HCT116 (cell line): ENCODE data around the gene RBFOX2.

Experiments
- CBX3 ChIP-seq: IDR thresholded peaks from 2 replicates; pipeline ENCODE4 v1.6.1; 2012; ENCODE audit warnings: low read depth
- CTCF ChIP-seq, 3 experiments: fragments of 200-600 bp in 1 of 3; sonication (generic) in 1 of 3; IDR thresholded peaks in 2 of 3; conservative IDR thresholded peaks in 1 of 3; 2 replicates each; pipeline ENCODE4 v1.5.1; 2012 to 2017; ENCODE audit warnings: low read depth in 2 of 3, low read length in 2 of 3, antibody characterized with exemption in 1 of 3, borderline replicate concordance in 1 of 3, control low read depth in 1 of 3, mild to moderate bottlenecking in 1 of 3, mixed read lengths in 1 of 3, mixed run types in 1 of 3, moderate library complexity in 1 of 3; ENCODE audit not compliant: insufficient read depth in 1 of 3
- EGR1 ChIP-seq: IDR thresholded peaks from 2 replicates; pipeline ENCODE4 v1.6.1; 2012; ENCODE audit warnings: low read depth
- EZH2 ChIP-seq: fragments of 200-600 bp; sonication (generic); IDR thresholded peaks from 2 replicates; pipeline ENCODE4 v1.6.1; 2017; ENCODE audit warnings: antibody characterized with exemption, mixed run types
- EZH2phosphoT487 ChIP-seq: fragments of 200-600 bp; IDR thresholded peaks from 2 replicates; pipeline ENCODE4 v1.6.1; 2018; ENCODE audit warnings: antibody characterized with exemption, borderline replicate concordance
- FOSL1 ChIP-seq: IDR thresholded peaks from 2 replicates; pipeline ENCODE4 v1.6.1; 2012; ENCODE audit warnings: low read depth
- JUND ChIP-seq: IDR thresholded peaks from 2 replicates; pipeline ENCODE4 v1.6.1; 2012
- POLR2A ChIP-seq: IDR thresholded peaks from 2 replicates; pipeline ENCODE4 v1.7.0; 2011; ENCODE audit warnings: borderline replicate concordance; ENCODE audit not compliant: insufficient read depth, insufficient read length; ENCODE audit errors: extremely low read depth
- POLR2AphosphoS5 ChIP-seq: IDR thresholded peaks from 2 replicates; pipeline ENCODE4 v1.6.1; 2011; ENCODE audit warnings: mild to moderate bottlenecking, low read depth, low read length, moderate library complexity
- REST ChIP-seq: IDR thresholded peaks from 2 replicates; pipeline ENCODE4 v1.6.1; 2012; ENCODE audit warnings: low read depth
- SIN3A ChIP-seq: IDR thresholded peaks from 2 replicates; pipeline ENCODE4 v1.6.1; 2012; ENCODE audit warnings: low read depth
- YY1 ChIP-seq: IDR thresholded peaks from 2 replicates; pipeline ENCODE4 v1.6.1; 2011; ENCODE audit warnings: low read length, low read depth, moderate library complexity, mild to moderate bottlenecking; ENCODE audit not compliant: insufficient replicate concordance; ENCODE audit errors: extremely low read depth
- ZNF274 ChIP-seq: fragments of 200-500 bp; sonication (Bioruptor generic); IDR thresholded peaks from 2 replicates; pipeline ENCODE4 v1.6.1; 2014; ENCODE audit warnings: mild to moderate bottlenecking, low read depth, low read length, inconsistent platforms
- TF ChIP-seq, protein P1 (sequence below): IDR thresholded peaks from 2 replicates; pipeline ENCODE4 v1.6.1; 2012

DNA sequence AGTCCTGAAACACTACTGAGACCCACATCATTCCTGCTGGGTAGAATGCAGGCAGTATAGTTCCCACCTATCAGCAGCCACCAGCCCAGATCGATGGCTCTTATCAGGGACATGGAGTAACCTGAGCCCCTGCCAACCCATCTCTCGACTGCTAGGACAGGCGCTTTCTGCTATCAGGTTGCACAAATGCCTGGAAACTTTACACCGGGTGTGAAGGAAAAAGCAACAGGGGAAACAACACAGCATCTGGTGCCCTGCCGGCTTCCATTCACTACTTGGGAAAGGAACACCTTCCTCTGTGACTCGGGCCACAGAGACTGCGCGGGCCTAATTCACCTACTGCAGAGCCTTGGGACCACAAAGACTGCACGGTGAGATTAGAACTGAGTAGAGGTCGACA, 18.5 kb downstream of the RBFOX2 start:
- TF ChIP-seq CTCF (IDR thresholded peaks at IDR 0.05 in 2 of 3, conservative IDR thresholded peaks at IDR 0.05 in 1 of 3; ENCODE audit: borderline replicate concordance in 1 of 3, insufficient read depth in 1 of 3, low read depth in 2 of 3, low read length in 2 of 3) (no peak), EZH2phosphoT487 (no peak), EZH2 (no peak), SIN3A (no peak), EGR1 (no peak), POLR2A (no peak), POLR2AphosphoS5 (no peak), REST (no peak), YY1 (no peak), FOSL1 (no peak), JUND (no peak), ZNF274 (no peak), CBX3 (no peak)
- TF ChIP-seq, protein P1, sequence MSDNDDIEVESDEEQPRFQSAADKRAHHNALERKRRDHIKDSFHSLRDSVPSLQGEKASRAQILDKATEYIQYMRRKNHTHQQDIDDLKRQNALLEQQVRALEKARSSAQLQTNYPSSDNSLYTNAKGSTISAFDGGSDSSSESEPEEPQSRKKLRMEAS, result no peak
